IPS DF 19.7 (cell line): Measurements from ENCODE around the gene SIVA1.

Source experiments
- DNase-seq: peaks from one replicate; pipeline ENCODE4 v3.0.0-alpha.2; 2013; ENCODE audit warnings: low read depth, low spot score

The SIVA1 gene

GRCh38 chr14:104734601-104734990 is 18.4 kb upstream of the SIVA1 start:
- DNase-seq, result no peak

GRCh38 chr14:104734991-104735779 is 17.8 kb upstream of the SIVA1 start:
- no peak for DNase-seq

- DNase-seq, result no peak
Measured at GRCh38 chr14:104735830-104736642, 16.9 kb upstream of the SIVA1 start.

- no peak for DNase-seq
Measured at GRCh38 chr14:104738375-104739019, 14.4 kb upstream of the SIVA1 start.

- DNase-seq, result no peak
Measured at GRCh38 chr14:104739026-104739425, 13.9 kb upstream of the SIVA1 start.

GRCh38 chr14:104739546-104740516 is 13.1 kb upstream of the SIVA1 start:
- no peak for DNase-seq

- no peak for DNase-seq
Measured at GRCh38 chr14:104741108-104741802, 11.7 kb upstream of the SIVA1 start.

- no peak for DNase-seq
Measured at GRCh38 chr14:104741803-104742251, 11.1 kb upstream of the SIVA1 start.

GRCh38 chr14:104742586-104743455 is 10.1 kb upstream of the SIVA1 start:
- DNase-seq, result no peak

GRCh38 chr14:104743461-104744380 is 9.2 kb upstream of the SIVA1 start:
- DNase-seq, result no peak

GRCh38 chr14:104744484-104744883 is 8.5 kb upstream of the SIVA1 start:
- DNase-seq, result no peak

GRCh38 chr14:104745431-104745830 is 7.5 kb upstream of the SIVA1 start:
- DNase-seq, result no peak

- no peak for DNase-seq
Measured at GRCh38 chr14:104746071-104746545, 6.8 kb upstream of the SIVA1 start.

GRCh38 chr14:104746934-104747481 is 5.9 kb upstream of the SIVA1 start:
- no peak for DNase-seq

- DNase-seq, result no peak
Measured at GRCh38 chr14:104747876-104748275, 5.1 kb upstream of the SIVA1 start.

GRCh38 chr14:104749111-104749649 is 3.8 kb upstream of the SIVA1 start:
- no peak for DNase-seq

- DNase-seq, result no peak
Measured at GRCh38 chr14:104750056-104750752, 2.7 kb upstream of the SIVA1 start.
